GM13977 (cell line): Measurements from ENCODE around the gene TMEM8B.

Experiments
- DNase-seq: peaks from one replicate; pipeline ENCODE4 v3.0.0; 2012; ENCODE audit warnings: low spot score
- CTCF ChIP-seq: IDR thresholded peaks from 2 replicates; pipeline ENCODE4 v1.5.1; 2012; ENCODE audit warnings: mild to moderate bottlenecking, control low read depth; ENCODE audit not compliant: insufficient read depth; ENCODE audit errors: extremely low read depth, missing control alignments
- in situ Hi-C: fragments of 300-500 bp; cut with MboI; formaldehyde crosslinking; loops from one replicate; pipeline ENCODE4 v1.12.0; 2022; ENCODE audit warnings: low sequenced_read_pairs, low pct_unique_long_range_greater_than_20kb, mixed read lengths, inconsistent platforms; ENCODE audit not compliant: unreplicated experiment

The TMEM8B gene

GRCh38 chr9:35811381-35812024, 17.5 kb upstream of the TMEM8B start:
- in situ Hi-C loops: no loop called here
- no peak for DNase-seq
- no peak for TF ChIP-seq CTCF

GRCh38 chr9:35812025-35812602, 16.9 kb upstream of the TMEM8B start, which contains the start of gene SPAG8:
SPAG8 (minus strand) TSS chr9:35812262; CDS start chr9:35812147, 115 bp downstream.
- no peak for TF ChIP-seq CTCF
- in situ Hi-C loops: no loop called here
- peak; percentile 95 for DNase-seq

DNA sequence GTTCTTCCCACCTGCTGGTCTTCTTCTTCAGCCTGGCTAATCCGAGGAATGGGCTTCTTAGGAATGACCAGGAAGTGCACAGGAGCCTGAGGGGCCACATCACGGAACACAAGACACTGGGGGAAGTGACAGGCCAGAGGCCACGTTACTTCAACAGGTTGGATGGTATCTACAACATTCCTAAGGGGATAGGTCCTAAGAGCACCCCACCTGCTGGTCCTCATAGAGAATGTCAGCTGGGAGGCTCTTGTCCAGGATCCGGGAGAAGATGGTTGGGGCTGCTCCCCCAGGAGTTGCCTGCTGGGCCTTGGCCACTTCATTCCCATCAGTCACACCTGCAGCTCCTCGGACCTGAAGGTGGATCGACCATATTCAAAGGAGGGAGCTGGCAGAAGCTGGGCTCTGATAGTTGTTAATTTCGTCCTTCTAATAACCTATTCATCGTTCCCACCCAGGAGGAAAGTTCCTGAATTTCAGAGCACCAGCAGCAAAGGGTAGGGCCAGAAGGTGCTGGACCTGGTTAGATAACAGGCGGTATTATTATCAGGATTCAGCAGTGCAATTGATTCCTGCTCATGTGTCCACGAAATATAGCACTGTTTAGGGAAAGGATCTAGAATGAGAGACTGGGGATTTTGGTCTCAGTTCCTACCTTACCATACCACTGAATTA, 15.5 kb upstream of the TMEM8B start:
- DNase-seq: no peak
- in situ Hi-C loops: no loop called here
- no peak for TF ChIP-seq CTCF

DNA sequence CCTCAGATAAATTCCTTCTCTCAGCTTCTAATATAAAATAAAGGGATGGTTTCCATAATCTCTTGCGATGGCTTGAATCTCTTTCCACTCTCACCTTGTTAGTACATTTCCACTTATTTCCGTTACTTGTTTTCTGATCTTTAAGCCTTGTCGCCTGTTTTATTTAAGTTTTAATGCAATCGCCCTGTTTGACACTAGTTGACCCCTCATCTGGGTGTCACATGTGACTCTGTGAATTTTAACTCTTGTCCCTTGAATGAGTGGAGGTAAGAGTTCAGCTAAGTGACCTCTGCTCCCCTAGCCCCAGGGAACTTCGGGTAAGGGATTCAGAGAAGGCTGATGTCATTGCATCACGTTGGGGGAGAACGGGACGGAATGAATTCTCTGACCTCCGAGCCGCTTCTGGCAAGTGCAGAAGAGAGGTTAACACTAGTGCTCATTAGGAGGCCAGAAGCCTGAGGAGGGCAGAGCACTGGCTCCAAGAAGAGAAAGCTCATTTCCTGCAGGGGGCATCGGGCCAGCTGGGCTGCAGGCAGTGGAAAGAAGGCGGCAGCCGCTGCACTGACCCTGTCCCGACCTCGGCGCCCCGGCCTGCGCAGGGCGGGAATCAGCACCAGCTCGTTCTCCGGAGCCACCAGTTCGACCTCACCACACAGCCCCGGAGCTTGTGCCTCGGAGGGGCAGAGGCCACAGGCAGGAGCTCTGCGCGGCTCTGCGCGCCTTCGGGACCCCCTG, 14.8 kb upstream of the TMEM8B start:
- in situ Hi-C loops: no loop called here
- peak; percentile 49 for DNase-seq
- TF ChIP-seq CTCF: peak; percentile 30

DNA sequence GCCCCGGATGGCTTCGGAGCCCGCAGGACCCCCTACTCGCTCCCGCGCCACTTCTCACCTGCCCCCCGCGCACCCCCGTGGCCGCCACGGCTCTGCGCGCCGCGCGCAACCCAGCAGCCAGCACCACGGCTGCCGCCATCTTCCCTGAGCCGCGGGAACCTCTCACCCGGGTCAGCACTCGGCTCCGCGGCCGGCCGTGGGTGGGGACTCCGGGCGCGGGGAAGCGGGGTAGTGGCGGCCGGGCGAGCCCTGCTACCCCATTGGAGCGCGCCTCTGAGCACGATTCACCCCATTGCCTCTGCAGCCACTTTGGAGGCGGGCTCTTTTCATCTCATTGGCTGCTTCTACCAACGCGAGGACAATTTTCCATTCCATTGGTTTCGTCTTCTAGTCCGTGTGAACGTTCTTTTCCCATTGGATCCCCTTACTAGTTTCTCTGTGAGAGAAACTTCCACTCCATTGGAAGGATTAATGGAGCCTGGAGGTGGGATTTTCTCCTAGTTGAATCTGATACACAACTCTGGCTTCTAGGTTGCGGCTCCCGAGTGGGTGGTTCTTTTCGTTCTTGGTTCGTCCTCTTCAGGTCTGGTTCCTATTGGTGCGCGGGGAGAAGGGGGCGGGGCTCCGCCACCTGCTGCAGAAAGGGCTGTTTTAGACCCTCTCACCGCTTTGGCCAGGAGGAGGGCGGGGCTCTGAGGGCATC, 14.0 kb upstream of the TMEM8B start, which contains the start of gene HINT2:
HINT2 (minus strand) TSS at position 202 of the 703 bp plus-strand sequence; CDS start at position 139, 63 bp downstream.
- in situ Hi-C loops: no loop called here
- DNase-seq: peak; percentile 96
- TF ChIP-seq CTCF: no peak

DNA sequence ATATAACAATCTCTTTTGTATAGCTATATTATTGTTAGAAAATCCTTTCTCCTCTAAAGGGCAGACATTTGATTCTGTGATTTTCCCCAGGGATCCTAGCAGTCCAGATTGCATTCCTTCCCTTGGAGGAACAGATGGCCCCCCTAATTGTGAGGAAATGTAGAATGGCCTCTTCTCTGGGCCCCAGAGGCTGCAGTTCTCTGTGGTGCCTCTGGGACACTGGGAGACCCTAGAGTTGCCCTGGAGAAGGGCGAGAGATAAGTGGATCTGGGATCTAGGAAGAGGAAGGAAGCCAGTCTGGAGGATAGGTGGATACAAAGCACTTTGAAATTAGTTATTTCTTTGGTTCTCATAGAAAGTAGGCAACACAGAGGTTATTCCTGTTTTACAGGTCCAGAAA, 12.3 kb upstream of the TMEM8B start:
- in situ Hi-C loops: no loop called here
- no peak for TF ChIP-seq CTCF
- DNase-seq: no peak
